ENCODE results near the gene AGTRAP.
A peak's percentile ranks its signal among the peaks of the same experiment; 100 is the strongest.

Gene AGTRAP

DNA sequence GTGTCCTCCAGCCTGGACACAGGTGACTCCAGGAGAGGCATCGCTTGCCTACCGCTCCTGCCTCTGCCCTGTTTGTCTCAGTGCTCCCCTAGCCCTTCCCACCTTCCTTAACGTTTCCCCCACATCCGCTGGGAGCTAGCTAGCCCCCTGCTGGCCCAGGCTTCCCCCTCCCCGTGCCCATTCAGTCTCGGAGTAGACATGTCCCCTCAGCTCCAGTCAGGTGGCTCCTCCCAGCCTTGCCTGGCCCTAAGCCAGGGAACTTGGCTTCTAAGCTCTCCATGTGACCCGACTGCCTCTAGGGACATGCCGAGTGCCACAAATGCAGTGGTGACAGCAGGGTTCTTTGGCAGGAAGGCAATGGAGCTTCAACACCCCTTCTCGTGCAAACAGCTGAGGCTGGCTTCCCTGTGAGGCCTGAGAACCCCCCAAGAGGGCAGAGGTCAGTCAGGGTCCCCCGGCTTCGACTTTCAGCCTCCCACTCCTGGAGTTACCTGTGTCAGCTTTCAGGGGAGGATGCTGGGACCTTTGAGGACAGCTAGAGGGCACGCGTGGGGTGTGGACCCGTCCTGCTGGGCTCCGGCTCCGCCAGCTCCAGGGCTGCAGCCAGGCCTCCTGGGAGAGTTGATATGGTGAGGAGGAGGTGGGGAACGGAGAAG lies 28.2 kb upstream of the AGTRAP start:
- DNase-seq, result no peak

DNA sequence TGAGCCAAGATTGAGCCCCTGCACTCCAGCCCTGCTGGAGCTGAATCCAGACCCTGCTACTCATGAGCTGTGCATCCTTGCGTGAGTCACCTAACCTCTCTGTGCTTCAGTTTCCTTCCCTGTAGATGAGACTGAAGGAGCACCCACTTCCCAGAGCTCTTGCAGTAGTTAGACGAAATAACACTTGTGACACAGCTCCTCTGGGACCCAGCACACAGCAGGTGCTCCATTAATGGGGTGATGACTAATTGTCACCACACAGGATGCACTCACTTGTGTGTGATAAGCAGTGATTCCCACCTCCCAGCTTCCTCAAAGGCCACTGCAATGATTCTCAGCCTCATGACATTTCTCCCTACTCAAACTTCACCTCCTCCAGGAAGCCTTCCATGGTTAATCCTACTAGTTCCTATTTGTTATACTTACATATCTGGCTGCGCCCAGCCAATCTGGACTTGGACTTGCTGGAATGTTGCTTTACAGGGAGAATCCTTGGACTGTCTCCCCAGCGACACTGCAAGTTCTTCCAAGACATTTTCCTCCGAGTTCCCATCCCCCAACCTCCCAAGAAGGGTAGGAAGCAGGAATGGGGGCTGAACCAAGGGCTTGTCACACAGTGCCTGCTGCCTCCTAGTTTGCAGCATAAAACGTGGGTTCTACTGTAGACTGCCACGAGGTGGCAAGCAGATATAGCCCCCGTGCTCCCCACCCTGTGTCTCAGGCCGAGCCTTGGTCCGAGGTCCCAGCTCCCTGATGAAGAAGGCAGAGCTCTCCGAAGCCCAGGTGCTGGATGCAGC lies 27.2 kb upstream of the AGTRAP start:
- DNase-seq, result no peak

DNA sequence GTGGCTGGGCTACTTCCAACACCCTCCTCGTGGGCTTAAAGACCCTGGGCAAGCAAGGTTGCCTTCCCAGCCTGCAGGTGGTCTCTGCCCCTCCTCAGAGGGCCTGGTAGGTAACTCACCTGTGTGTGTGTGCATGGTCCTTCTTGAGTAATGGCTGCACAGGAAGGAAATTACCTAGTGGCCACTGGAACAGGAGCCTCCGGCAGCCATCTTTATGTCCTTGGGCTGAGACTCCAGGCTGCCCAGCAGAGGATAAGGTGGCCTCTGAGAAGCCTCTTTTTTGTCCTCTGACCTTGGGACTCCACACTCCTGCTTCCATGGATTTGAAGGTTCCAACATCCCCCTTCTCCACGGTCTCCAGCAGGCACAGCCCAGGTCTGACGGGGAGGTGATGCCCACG lies 24.4 kb upstream of the AGTRAP start:
- DNase-seq, result no peak

DNA sequence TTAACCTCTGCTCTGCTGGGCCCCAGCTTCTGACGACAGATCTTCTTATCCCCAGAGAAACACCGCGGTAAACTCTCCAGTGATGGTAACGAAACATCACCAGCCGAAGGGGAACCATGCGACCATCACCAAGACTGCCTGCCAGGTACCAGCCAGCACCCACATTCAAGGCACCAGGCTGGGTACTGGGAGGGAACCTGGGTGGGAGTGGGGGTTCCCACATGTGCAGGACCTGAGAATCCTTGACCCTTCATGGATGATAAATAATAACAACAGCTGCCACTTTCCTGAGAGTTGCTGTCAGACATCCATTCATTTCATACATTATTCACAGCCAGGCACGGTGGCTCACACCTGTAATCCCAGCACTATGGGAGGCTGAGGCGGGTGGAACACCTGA lies 23.7 kb upstream of the AGTRAP start:
- no peak for DNase-seq

DNA sequence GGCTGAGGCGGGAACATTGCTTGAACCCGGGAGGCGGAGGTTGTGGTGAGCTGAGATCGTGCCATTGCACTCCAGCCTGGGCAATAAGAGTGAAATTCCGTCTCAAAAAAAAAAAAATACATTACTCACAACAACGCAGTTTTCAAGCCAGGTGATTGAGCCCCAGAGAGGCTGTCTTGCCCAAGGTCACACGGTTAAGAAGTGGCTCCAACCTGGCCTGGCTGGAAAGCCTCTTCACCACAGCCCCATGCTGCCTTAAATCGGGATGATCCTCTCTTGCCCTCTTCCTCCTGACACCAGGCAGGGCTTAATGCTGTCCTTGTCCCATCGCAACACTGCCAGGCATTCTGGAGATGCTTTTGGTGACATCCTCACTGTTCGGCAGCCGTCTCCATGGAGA lies 22.8 kb upstream of the AGTRAP start:
- no peak for DNase-seq

DNA sequence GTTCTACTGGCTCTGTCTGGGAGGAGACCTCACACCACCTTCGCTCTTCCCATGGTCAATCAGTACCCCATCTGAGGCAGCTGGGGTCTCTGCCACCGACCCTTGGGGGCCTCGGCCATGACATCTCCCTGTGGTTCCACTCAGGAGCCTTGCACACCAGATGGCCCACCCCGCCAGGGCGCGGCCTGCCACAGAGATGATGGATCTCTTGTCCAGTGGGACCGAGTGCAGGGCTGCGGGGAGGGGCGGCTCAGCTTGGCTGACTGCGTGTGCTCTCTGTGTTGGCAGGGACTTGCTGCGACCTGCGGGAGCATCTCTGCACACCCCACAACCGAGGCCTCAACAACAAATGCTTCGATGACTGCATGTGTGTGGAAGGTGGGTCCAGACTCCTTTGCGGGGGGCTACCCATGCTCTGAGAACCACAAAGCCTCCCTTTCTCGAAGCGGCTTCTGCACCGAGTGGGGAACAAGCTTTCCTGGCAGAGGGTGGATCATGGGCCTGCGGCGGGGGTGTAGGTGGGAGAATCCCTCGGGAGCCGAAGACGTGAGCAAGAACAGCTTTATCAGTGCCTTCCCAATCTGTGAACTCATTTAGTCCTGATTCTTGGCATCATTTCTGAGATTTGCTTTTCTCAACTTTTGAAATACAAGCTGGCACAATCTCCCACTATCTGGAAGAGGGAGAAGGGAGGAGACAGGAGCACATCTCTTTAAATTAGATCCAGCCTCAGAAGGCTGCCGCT lies 20.9 kb upstream of the AGTRAP start:
- no peak for DNase-seq

DNA sequence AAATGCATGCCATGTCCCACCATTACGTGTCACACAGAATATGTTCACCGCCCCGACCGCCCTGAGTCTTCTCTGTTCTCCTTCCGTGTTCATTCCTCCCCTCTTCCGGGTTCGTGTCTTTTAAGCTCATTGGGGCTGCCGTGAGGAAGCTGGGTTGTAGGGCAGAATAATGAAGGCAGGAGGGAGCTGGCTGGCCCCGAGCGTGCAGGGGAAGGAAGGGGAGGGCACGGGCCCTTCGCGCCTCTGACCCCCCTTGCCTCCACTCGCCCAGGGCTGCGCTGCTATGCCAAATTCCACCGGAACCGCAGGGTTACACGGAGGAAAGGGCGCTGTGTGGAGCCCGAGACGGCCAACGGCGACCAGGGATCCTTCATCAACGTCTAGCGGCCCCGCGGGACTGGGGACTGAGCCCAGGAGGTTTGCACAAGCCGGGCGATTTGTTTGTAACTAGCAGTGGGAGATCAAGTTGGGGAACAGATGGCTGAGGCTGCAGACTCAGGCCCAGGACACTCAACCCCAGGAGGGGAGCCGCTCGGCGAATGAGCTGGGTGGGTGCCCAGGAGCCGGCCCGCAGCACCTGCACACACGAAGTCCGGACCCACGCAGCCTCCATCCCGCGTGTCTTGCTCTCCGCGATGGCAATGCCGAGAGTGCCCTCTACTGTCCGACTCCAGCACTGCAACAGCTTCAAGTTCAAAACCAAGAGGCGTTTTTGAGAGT lies 16.5 kb upstream of the AGTRAP start:
- DNase-seq, result peak; percentile 86 to 89

DNA sequence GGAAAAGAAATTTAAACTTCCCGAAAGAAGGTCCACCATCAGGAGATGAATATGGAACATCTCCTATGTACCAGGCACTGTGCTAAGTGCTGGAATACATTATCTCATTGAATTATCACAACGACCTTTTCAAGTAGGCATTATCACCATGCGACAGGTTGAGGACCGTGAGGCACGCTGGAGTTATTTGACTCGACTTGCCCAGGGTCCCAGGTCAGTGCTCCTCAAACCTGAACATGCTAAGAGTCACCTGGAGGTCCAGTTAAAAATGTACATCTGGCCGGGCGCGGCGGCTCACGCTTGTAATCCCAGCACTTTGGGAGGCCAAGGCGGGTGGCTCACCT lies 15.9 kb upstream of the AGTRAP start:
- no peak for DNase-seq

DNA sequence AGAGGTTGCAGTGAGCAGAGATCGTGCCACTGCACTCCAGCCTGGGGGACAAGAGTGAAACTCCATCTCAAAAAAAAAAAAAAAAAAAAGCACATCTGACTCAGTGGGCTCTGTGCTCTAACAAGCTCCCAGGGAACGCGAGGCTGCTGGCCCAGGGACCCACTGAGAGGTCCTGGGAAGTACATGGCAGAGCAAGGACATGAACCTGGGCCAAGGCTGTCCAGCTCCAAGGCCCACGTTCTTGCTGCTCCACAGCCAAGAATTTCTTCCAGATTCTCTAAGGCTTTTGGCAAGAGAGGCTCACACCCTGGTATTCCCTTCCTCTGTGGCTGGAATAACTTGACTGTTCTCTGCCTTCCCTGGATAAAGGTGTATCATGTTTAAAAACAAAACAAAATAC lies 15.4 kb upstream of the AGTRAP start:
- DNase-seq, result no peak

DNA sequence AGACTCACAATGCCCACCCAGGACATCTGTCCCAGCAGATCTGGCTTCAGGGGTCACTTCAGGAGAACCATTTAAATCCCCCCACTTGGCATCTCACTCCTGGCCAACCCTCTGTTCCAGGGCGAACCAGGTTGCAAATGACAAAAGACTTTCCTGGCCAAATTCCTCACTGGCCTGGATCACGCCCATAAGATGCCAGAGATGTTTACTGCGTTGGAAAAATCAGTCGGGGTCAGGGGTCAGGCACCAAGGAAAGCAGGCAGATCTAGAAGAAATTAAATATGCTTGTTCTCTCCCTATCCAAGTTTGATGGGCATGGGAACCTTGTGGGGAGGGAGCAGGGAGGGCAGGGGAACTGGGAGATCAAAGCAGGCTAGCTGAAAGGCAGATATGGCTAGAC lies 14.6 kb upstream of the AGTRAP start:
- no peak for DNase-seq

DNA sequence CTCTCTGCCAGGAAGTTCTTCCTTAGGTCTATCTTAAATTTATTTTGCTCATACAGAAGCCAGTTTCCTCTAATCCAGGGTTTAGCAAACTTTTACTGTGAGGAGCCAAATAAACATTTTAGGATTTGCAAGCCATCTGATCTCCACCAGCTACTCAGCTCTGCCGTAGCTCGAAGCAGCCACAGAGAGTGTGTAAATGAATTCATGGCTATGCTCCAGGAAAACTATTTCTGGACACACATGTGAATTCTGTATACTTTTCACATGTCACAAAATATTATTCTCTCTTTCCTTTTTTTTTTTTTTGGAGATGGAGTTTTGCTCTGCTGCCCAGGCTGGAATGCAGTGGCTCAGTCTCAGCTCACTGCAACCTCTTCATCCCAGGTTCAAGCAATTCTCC lies 13.4 kb upstream of the AGTRAP start:
- DNase-seq, result no peak

DNA sequence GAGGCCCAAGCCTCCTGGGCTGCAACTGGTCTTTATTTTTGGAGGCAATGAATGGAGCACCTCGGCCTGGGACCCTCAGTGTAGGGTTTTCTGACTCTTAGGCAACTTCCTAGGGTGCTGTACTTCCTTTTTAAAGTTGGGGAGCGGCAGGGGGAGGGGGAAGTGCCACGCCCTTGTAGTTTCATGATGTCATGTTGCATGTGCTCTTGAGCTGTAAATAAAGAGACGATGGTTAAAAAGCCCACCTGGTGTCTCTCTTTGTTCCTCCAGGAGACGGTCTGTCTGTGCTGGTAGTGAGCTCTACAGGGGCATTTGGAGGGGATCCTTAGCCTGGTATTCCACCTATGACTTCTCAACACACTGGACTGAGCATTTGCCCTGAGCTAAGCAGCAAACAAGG lies 10.3 kb upstream of the AGTRAP start:
- peak in 1 of 2 donors; percentile 34 for DNase-seq

DNA sequence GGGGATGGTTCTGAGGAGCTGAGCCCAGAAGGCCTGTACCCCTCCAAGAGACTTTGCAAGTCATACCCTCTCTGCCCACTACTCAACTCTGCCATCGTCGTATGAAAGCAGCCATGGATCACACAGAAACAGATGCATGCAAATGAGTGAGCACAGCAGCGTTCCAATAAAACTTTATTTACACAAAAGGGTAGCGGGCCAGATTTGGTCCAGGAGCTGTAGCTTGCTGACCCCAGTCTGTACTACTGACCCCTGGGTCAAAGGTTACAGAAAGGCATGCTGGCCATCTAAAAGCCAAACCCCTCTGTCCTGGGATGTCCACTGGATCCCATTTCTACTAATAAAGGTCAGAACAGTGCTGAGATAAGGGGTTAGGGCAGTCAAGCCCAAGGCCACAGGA lies 8.8 kb upstream of the AGTRAP start:
- DNase-seq, result no peak

DNA sequence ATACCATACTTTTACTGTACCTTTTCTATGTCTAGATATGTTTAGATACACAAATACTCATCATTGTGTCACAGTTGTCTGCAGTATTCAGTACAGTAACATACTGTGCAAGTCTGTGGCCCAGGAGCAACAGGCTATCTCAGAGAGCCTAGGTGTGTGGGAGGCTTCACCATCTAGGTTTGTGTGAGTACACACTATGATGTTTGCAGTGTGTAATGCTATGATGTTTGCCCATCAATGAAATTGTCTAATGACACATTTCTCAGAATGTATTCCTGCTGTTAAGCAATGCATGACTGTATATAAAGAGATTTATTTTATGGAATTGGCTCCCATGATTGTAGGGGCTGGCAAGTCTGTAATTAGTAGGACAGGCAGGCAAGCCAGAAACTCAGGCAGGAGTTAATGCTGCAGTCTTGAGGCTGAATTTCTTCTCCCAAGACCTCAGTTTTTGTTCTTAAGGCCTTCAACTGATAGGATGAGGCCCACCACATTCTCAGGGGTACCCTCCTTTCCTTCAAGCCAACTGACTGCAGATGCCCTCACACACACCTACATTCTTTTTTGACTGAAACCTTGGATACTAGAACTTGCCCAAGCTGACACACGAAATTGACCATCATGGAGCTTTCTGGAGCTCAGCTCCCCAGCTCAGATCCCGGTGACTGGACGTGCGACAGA lies 7.7 kb upstream of the AGTRAP start:
- no peak for DNase-seq

DNA sequence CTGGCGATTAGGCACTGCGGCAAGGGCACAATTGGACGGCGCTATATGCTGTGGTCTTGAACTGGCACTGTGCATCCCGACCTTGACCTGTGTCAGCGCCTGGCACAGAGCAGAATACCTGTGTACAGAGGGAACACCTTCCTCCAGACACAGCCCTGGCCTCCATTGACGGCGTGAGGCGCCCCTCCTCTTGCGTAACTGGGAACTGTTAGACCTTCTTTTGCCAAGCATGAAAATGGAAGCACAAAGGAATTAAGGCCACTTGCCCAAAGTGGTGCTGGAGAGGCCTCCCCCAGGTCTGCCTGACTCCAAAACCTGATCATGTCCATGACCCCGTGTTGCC lies 6.8 kb upstream of the AGTRAP start:
- DNase-seq, result no peak

DNA sequence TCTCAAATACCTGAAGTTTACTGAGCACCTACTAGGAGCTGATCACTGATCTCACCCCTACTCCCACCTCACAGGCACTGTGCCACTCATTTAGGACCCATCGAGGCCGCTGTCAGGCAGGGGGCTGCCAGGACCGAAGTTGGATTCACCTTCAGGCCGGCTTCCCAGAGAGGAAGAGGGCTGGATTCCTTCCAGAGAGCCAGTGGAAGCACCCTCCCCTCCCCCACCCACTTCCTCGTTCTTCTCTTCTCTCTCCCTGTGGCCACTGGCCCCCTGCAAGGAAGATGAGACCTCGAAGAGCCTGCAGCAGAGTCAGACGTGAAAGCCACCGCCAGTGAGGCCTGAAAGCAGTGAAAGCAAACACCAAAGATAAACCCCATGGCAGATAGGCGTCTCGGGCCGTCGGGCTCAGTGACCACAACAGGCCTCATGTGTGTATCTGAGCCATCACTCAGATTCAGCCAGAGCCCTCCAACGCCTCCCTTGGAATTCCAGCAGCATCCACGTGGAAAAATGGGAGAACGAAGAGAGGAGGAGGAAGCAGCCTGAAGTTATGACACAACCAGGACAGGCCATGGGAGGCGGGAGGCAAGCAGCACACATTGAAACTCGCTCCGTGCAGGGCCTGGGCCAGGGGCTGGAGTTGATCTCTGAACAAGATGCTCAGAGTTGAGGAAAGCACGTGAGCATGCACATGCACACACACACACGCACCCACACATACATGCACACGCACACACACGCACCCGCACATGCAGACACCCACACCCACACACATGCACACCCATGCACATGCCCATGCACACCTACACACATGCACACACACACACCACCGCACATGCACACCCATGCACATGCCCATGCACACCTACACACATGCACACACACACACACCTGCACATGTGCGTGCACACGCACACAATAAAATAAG lies 6.2 kb upstream of the AGTRAP start:
- no peak for DNase-seq

DNA sequence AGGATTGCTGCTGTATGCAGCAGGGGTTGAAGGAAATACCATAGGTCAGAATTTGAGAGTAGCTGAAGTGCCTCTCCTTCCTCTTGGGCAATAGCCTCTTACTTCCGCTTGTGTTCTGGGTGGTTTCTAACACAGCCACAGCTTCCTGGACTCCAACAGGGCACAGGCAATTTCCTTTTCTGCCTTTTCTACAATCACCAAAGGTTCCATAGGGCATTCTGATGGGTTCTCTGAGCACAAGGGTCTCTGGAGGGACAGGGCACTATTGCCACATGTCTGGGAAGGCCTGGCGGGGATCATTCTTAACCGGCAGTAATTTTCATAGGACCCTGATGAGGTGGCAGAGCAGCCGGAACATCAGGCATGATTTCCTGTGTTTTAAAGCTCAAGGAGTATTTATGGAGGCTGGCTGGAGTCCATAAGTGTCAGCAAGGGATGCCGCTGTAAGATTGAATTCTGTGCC lies 5.5 kb upstream of the AGTRAP start:
- peak; percentile 56 to 70 for DNase-seq

DNA sequence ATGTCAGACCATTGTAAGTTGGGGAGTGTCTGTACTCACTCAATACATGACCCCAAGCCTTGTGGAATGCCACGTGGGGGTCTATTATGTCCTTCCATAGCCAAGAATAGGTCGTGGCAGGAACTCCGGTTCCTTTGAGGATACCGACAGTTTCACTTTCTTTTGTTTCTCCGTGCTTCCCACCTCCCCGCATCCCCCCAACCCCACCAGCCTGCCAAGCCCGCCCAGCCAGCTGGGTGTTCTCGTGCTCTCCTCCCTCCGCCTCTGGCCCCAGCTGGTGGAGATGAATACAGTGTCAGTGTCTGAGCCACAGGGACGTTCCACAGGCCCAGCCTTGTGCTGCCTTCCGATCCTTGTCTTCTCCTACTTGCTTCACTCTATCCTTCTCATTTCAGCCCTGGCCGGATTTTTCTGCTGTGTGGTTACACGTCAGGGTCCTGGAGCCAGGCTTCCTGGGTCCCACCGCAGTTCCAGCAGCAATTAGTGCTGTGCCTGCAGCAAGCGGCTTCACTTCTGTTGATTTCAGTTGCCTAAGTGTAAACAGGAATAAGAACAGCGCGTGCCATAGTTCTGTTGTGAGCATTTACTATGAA lies 4.1 kb upstream of the AGTRAP start:
- DNase-seq, result peak; percentile 59 to 64

DNA sequence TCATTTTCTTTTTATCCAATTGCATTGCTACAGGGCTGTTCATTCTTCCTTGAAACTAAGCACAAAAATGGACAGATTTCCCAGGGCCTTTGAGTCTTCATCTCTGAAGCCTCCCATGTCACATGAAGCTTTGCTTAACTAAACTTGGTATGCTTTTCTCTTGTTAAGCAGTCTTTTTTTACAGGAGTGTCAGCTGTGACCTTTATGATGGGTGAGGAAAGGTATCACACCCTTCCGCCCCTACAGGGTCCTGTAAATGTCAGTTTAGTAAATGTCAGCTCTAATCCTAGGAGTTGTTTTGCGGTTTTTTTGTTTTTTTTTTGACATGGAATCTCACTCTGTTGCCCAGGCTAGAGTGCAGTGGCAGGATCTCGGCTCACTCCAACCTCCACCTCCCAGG lies 2.6 kb upstream of the AGTRAP start:
- DNase-seq, result no peak

DNA sequence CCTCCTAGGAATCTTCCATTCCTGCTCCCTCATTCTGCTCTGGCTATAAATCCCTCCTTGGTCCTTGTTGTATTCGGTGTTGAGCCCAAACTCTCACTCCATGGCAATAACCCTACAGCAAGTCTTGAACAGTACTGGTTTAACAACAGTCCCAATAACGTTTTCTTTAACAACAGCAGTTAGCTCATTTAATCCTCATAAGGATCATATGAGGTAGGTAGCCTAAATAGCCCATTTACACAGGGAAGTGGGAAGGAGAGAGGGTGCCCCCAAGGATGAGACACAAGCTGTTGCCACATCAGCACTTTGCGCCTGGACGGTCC lies 444 bp upstream of the AGTRAP start:
- DNase-seq, result no peak

Data from CD4-positive, alpha-beta T cell treated with Interferon alpha-2 for 1 hour (primary cell).